Measurements from ENCODE around the gene PAXX.

The PAXX gene

DNA sequence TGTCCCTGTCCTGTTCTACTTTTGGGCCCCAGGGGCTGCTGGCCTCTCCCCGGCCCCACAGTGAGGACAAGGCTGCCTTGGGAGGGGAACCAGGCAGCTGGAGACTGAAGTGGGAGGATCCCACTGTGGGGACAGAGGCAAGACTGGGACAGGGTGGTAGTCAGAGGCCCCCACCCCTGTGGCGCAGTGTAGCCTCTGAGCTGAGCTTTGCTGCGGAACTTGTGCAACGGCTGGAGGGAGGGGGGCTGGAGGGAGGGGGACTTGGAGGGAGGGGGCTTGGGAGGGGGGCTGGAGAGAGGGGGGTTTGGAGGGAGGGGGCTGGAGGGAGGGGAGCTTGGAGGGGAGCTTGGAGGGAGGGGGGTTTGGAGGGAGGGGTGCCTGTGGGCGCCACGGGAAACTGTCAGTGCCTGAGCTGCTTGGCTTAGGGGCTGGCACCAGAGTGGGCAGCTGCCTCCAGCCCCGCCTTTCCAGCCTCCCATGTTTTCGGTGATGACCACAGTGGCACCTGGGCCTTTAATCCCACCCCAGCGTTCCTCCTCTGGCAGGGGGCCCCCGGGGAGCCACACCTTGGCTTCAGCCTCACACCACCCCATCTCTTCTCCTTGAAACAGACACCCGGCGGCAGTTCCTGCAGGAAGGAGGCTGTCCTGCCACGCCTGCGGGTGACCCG is 42.0 kb downstream of the PAXX start:
- no peak for DNase-seq

DNA sequence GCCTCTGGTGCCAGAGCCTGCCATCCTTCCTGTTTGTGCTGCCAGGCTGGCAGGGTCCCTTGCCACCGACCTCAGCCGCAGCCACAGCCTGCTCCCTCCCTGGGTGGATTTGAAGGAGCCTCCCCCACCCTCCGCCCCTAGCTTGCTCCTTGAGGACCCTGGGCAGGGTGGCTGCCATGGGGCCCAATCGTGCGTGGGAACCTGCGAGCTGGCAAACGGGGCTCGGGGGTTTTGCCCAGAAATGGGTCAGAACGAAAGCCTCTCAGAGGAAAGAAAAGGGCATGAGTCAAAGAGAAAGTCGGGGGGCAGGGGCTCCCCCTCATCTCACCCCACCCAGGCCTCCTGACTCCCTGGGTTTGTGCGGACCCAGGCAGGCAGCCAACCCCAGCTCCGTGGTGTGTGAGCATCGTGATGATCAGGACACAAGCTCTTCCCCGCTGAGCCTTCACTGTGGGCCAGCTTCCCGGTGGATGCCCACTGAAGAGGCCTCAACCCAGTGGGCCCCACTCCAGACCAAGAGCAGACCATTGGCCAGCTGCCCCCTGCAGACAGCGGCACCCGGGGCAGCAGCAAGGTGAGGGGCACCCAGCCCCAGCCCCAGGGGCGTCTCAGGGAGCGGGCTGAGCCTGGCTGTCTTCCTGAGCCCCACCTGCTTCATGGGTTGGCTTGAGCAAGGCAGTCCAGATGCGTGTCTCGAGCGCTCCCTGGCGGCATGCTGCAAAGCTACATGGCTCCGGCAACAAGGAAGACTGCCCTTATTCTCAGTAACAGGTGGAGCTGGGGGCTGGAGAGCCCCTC is 42.7 kb downstream of the PAXX start:
- DNase-seq: peak; percentile 66

DNA sequence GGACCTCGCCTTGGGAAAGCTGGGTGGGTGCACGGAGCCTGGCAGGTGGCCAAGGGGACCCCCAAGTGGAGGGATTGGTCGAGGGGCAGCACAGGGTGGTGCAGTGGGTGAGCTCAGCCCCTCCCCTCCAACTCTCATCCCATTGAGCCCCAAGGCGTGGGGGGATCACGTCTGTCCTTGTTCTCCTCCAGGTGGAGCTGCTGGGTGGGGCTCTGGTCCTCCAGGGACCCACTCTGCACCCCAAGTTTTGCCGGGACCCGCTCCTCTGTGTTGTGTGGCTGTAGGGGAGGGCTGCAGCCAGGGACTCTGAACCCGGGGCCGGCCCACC is 43.2 kb downstream of the PAXX start:
- DNase-seq: no peak

DNA sequence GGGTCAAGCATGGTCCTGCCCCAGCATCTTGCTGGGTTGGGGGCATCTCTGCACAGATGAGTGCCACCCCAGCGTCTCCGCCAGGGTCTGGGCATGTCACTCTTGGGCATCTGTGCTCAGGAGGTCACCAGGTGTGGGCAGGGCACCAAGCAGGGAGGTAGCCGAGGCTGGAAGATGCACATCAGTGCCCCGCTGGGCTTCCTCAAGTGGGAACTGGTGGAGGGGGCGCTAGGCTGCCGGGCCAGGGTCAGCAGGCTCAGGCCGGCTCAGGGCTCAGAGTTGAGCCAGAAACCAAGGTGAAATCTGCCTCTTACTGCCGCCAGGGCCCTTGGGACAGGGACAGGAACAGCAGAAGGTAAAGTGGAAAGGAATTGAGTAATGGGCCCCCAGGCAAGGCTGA is 43.7 kb downstream of the PAXX start:
- no peak for DNase-seq

DNA sequence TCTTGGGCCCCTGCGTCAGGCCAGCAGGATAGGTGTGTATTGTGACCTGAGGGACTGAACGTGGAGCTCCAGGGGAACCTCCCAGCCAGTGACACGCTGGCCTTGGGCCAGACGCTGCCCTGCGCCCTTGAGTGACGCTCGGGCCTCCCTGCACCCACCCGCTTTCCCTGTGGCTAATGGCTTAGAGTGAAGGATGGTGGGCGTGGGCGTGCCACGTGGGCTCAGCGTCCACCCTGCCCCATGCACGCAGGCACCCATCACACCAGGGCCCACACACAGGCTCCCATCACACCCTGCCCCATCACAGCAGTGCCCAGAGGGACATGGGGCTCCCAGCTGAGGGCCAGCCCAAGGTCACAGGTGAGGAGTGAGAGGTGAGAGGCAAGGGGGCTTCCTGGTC is 44.8 kb downstream of the PAXX start:
- DNase-seq: no peak

DNA sequence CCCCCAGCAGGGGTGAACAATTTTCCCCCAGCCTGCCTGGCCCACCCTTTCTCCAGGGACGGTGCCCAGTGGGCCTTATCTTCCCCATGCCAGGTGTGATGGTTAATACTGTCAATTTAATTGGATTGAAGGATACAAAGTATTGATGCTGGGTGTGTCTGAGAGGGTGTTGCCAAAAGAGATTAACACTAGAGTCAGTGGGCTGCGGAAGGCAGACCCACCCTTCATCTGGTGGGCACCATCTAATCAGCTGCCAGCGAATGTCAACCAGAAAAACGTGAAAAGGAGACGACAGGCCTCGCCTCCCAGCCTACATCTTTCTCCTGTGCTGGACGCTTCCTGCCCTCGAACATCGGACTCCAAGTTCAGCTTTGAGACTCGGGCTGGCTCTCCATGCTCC is 45.3 kb downstream of the PAXX start:
- DNase-seq: no peak

DNA sequence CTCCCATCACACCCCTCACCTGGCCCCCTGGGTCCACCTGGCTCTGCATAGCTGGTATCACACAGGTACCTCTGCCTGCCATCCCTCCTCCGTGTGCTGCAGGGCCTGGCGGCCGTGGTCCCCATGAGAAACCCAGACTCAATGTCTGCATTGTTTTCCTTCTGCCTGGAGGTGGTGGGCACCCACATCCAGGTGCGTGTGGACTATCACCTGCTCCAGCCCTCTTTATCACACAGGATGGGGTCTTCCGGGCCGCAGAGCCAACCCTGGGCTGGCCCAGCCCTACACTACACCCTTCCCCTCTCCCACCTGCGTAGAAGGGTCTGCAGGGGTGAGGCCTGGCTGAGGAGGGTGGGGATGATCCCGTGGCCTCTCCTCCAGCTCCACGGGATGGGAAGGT is 46.7 kb downstream of the PAXX start:
- DNase-seq: no peak

DNA sequence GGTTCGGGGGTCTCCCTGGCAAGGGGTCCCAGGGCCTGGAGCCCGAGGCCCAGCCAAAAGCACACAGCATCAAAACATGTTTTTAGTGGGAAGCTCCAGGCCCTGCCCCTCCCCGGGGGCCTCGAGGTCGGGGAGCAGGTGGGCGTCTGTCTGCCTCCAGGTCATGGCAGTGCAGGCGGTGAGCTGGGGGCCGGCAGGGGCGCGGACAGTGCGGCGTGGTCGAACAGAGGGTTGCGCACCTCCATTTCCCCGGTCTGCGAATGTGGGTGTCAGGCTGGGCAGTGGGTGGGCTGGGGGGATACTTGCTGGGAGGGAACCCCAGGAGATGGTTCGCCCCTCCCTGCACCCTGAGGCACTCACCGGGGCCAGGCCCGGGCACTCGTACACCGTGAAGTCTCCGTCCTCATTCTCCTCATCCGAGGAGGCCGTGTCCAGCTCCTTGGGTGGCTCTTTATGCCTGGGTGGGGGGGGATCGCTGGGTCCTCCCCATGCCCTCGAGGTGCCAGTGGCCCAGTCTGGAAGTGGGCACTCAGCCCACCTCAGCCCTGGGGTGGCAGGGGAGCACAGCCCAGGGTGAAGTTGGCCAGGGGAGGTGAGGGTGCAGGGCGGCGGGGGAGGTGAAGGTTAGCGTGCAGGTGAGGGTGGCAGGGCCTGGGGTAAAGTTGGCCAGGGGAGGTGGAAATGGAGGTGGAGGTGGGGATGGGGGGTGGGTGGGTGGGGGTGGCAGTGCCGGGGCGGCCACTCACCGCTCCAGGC is 47.6 kb downstream of the PAXX start:
- DNase-seq: no peak

DNA sequence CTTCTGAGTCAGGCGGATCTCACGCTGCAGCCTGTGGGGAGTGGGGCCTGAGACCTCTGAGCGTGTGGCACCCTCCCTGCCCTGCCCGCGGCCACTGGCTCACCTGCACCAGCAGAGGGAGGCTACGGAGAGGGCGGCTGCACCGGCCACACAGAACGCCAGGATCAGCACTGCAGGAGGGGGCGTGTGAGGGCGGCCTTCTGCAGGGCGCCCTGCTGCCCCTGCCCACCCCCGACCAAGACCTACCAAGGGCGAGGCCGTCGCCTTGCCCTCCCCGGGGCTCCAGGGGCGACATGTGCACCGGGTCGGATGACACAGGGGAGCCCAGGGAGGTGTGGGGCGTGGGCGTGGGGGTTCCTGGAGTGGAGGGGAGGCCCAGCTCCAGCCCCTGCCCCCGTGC is 48.3 kb downstream of the PAXX start:
- no peak for DNase-seq

DNA sequence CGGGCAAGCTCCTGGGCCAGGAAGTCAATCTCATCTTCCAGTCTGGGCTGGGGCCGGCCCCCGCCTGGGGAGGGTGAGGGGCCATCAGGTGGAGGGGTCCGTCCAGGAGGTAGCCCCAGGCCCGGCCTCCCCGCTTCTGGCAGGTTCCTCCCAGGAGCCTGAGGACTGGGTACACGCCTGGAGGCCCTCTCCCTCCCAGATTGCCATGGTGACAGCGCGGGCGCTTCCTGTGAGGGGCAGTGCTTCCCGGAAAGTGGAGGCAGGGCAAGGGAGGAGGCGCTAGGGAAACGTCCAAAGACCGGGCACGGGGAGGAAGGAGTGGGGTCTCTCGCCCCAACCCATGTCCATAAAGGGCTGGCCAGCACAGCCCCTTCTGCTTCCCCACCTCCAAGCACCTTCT is 48.9 kb downstream of the PAXX start:
- no peak for DNase-seq

DNA sequence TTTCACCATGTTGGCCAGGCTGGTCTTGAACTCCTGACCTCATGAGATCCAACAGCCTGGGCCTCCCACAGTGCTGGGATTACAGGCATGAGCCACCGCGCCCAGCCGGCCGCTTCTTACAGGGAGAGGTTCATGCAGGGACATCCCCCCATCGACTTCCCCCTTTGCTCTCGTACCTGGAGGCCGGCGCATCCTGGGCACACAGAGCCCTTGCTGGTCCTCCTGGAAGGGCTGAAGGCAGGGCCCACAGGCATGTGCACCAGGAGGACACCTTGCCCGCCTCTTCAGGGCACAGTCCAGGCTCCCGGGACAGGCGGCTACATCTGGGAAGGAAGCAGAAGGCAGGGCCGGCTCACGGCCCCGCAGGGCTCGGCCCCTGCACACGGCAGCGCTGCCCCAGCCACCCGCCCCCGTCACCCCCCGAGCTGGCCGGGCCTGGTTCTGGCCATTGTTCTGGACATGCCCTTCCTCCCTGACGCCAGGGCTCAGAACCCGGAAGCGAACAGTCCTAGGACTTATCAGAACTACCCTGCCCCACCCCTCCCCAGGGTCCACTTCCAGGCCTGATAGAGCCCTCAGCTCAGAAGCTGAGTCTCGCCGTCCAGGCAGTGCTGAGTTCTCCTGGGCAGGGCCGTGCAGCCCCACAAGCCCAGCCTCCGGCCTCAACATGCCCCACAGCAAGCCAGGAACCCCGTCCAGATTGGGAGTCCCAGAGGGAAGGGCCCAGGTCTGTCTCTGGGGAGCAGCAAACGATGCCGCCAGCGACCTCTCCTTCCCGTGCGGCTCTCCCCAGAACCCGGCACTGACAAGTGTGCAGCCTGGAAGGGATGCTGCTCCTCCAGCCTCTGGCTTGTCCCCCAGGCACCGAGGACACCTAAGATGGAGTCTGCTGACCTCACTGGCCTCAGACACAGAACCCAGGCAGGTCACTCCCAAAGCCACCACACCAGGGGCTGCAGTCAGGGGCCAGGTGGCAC is 50.8 kb downstream of the PAXX start:
- DNase-seq: no peak

All from NCI-H1694 treated with DMSO at 0.1 percent for 48 hours (cell line).